ENCODE data around the gene CEP72. TPM values are rescaled to one million over a fixed set of nuclear protein-coding genes. Genes with fewer than 3 reads are reported as not detected.

Gene CEP72
- total RNA-seq, 1 donor from 2014 or later: 32.4 TPM

- DNase-seq (ENCODE audit: low spot score): no peak
- Mint-ChIP-seq H3K36me3 (ENCODE audit: low read depth) (peaks cover 12% of the 10 kb centered on the region), H3K27ac (no peak overlapping the region), H3K4me3 (no peak overlapping the region), H3K9me3 (no peaks in the 10 kb centered on the region), H3K27me3 (ENCODE audit: insufficient read depth) (no peaks in the 10 kb centered on the region), H3K4me1 (ENCODE audit: low read depth) (no peaks in the 10 kb centered on the region)
- intact Hi-C loops (cut with micrococcal nuclease): loop anchor here (10.0 kb wide), 1 partner anchor 881 kb away; no protein-coding TSS in a partner anchor
Observed at GRCh38 chr5:654071-654778, 42.1 kb downstream of the CEP72 start.

- Mint-ChIP-seq H3K36me3 (ENCODE audit: low read depth) (peaks cover 18% of the 10 kb centered on the region), H3K27me3 (ENCODE audit: insufficient read depth) (no peaks in the 10 kb centered on the region), H3K4me1 (ENCODE audit: low read depth) (no peaks in the 10 kb centered on the region), H3K4me3 (no peak overlapping the region), H3K9me3 (no peaks in the 10 kb centered on the region), H3K27ac (no peak overlapping the region)
- DNase-seq (ENCODE audit: low spot score): no peak
- intact Hi-C loops (cut with micrococcal nuclease): loop anchor here (10.0 kb wide), 1 partner anchor 879 kb away; no protein-coding TSS in a partner anchor
Observed at GRCh38 chr5:655406-655805, 43.3 kb downstream of the CEP72 start.

GRCh38 chr5:657570-657969 lies 45.4 kb downstream of the CEP72 start:
- intact Hi-C loops (cut with micrococcal nuclease): loop anchor here (10.0 kb wide), 1 partner anchor 877 kb away; no protein-coding TSS in a partner anchor
- DNase-seq (ENCODE audit: low spot score): no peak
- Mint-ChIP-seq H3K4me3 (no peak overlapping the region), H3K36me3 (ENCODE audit: low read depth) (peaks cover 21% of the 10 kb centered on the region), H3K4me1 (ENCODE audit: low read depth) (no peaks in the 10 kb centered on the region), H3K27ac (no peak overlapping the region), H3K27me3 (ENCODE audit: insufficient read depth) (no peaks in the 10 kb centered on the region), H3K9me3 (no peaks in the 10 kb centered on the region)

DNA sequence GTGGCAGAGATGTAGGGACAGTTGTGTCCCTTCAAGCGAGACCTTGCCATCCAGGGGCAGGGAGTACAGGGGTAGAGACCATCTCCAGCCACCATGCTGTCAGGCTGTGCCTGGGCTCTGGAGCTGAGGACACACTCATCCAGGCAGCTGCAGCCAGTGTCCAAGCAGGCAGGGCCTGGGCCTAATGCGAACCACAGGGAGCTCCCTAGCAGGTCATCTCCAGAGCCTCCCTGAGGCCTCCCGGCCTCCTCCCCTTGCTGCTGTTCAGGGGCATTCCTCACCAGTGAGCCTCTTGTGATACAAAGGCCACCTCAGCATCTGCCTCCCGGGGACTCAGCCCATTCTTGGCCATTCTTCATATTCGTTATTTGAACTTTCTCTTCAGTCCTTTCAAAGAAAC lies 46.0 kb downstream of the CEP72 start:
- Mint-ChIP-seq H3K9me3 (no peaks in the 10 kb centered on the region), H3K27me3 (ENCODE audit: insufficient read depth) (no peaks in the 10 kb centered on the region), H3K36me3 (ENCODE audit: low read depth) (peaks cover 21% of the 10 kb centered on the region), H3K27ac (no peak overlapping the region), H3K4me1 (ENCODE audit: low read depth) (no peaks in the 10 kb centered on the region), H3K4me3 (no peak overlapping the region)
- intact Hi-C loops (cut with micrococcal nuclease): loop anchor here (10.0 kb wide), 1 partner anchor 877 kb away; no protein-coding TSS in a partner anchor
- no peak for DNase-seq (ENCODE audit: low spot score)

DNA sequence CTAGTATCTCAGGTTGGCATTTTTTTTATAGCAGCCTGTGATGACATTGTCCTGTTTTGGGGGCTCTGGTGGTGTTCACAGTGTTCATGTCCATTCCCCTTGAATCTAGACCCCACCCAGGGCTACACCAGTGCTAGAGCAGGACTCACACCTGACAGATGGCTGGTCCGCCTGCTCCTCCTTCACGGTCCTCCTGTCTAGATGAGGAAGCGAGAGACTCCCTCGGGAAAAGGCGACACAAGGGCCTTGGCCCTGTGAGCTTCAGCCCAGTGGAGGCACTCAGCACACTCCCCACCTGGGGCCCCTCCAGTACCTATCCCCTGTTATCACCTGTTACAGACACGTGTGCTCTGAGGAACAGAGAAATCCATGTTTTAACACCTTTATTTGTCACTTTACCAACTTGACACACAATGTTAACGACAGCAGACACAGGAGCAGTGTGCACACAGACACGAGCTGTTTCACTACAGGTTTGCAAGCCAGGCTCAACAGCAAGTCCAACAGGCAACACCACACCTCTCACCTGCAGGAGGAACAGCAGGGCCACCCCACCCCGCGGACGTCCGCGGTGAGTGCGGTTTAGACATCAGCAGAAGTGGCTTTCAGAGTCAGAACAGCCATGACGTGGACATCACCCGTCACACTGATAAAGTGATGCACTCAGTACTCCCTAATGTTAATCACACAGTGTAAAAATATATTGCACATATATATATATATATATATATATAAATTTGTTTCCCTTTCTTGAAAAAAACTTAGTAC lies 47.5 kb downstream of the CEP72 start:
- Mint-ChIP-seq H3K4me3 (no peak overlapping the region), H3K9me3 (no peaks in the 10 kb centered on the region), H3K4me1 (ENCODE audit: low read depth) (no peaks in the 10 kb centered on the region), H3K27ac (no peak overlapping the region), H3K36me3 (ENCODE audit: low read depth) (peaks cover 21% of the 10 kb centered on the region), H3K27me3 (ENCODE audit: insufficient read depth) (no peaks in the 10 kb centered on the region)
- DNase-seq (ENCODE audit: low spot score): no peak
- intact Hi-C loops (cut with micrococcal nuclease): loop anchor here (10.0 kb wide), 1 partner anchor 875 kb away; no protein-coding TSS in a partner anchor

GRCh38 chr5:660491-661030 lies 48.4 kb downstream of the CEP72 start:
- intact Hi-C loops (cut with micrococcal nuclease): no loop called here
- Mint-ChIP-seq H3K4me1 (ENCODE audit: low read depth) (no peaks in the 10 kb centered on the region), H3K4me3 (no peak overlapping the region), H3K27ac (no peak overlapping the region), H3K9me3 (no peaks in the 10 kb centered on the region), H3K36me3 (ENCODE audit: low read depth) (peaks cover 21% of the 10 kb centered on the region), H3K27me3 (ENCODE audit: insufficient read depth) (no peaks in the 10 kb centered on the region)
- DNase-seq (ENCODE audit: low spot score): no peak

DNA sequence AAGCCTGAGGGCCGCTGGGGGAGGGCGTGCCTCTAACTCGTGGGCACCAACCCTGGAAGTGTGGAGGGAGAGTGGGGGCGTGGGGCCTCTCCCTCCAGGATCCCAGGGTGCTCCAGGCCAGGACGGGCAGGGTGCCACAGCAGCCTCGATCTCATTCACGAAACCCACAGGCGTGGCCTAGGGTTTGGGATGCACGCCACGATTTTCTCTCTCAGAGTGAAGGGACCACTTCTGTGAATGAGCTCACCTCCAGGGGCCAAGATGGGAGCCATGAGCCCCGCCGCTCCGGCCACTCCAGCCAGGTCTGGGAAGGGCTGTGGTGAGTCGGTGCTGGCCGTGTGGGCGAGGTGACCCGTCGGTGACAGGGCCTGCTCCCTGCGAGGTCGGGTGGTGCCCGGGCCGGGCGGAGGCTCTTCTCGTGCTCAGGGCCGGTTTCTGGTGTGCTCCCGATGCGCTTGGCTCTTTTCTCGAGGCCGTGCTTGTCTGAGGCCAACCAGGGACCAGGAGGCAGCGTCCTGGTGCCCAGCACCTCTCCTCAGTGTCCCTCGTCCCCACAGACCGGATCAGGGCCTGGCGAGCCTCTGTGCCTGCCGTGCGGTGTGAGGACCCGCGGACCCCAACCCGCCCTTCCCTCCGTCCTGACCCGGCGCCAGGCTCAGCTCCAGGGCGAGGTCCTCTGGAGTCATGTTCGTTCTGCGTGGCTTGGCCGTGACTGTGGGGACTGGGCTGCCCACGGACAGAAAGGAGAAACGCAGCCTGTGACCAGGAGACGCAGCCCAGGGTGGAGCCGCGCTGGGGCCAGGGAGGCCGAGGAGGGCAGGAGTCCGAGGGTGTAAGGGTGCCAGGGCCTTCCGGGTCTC lies 50.0 kb downstream of the CEP72 start:
- DNase-seq (ENCODE audit: low spot score): no peak

GRCh38 chr5:662751-663435 lies 50.8 kb downstream of the CEP72 start:
- Mint-ChIP-seq H3K27ac (no peak overlapping the region), H3K36me3 (ENCODE audit: low read depth) (peaks cover 22% of the 10 kb centered on the region), H3K27me3 (ENCODE audit: insufficient read depth) (no peaks in the 10 kb centered on the region), H3K9me3 (no peaks in the 10 kb centered on the region), H3K4me1 (ENCODE audit: low read depth) (no peaks in the 10 kb centered on the region), H3K4me3 (no peak overlapping the region)
- intact Hi-C loops (cut with micrococcal nuclease): no loop called here
- DNase-seq (ENCODE audit: low spot score): no peak

More for the DNA sequence above, 50.0 kb downstream of the CEP72 start:
- Mint-ChIP-seq H3K27me3 (ENCODE audit: insufficient read depth) (no peaks in the 10 kb centered on the region), H3K36me3 (ENCODE audit: low read depth) (peaks cover 22% of the 10 kb centered on the region), H3K9me3 (no peaks in the 10 kb centered on the region), H3K4me1 (ENCODE audit: low read depth) (no peaks in the 10 kb centered on the region), H3K27ac (no peak overlapping the region), H3K4me3 (no peak overlapping the region)
- intact Hi-C loops (cut with micrococcal nuclease): no loop called here

DNA sequence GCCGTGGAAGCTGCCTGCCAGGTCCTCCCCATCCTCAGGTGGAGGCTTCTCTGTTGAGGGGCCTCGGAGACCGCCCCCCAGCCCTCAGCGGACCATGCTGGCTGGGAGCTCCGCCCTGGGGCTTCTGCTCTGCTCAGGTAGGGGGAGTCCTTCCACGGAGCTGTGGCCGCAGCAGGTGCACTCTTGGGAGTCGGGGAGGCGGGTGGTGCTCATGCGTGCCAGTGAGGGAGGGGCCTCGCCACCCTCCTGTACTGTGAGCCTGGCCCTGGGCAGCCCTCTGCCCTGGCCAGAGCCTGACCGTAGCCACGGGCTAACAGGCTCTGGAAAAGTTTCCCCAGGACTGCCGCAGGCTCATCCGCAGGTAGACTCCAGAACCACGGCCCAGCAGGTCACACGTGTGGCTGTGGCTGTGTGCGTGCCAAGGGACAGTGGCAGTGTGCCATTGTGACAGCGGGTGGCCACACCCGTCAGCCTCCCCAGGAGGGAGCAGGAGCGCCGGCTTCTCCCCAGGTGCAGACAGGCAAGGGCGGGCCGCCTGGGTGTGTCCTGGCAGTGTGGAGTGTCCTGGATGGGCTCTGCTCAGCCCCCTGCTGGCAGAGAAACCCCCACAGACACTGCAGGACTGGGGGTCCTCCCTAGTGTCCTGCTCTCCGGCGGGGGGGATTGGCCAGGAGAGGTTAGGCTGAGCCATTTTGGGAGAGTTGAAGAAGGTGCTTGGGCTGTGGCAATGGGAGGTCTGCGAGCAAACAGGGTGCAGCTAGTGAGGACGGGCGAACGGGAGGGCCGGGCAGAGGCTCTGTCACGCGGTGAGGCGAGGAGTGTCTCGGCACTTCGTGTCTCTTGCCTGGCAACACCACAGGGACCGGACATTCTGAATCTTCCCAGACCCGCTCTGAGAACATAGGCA lies 51.5 kb downstream of the CEP72 start:
- no peaks in the 10 kb centered on the region for H3K27me3 Mint-ChIP-seq (ENCODE audit: insufficient read depth)
- DNase-seq (ENCODE audit: low spot score): no peak
- no peaks in the 10 kb centered on the region for H3K9me3 Mint-ChIP-seq
- no peak overlapping the region for H3K27ac Mint-ChIP-seq
- H3K36me3 Mint-ChIP-seq (ENCODE audit: low read depth): peaks cover 21% of the 10 kb centered on the region
- no peaks in the 10 kb centered on the region for H3K4me1 Mint-ChIP-seq (ENCODE audit: low read depth)
- no peak overlapping the region for H3K4me3 Mint-ChIP-seq
- intact Hi-C loops (cut with micrococcal nuclease): no loop called here

DNA sequence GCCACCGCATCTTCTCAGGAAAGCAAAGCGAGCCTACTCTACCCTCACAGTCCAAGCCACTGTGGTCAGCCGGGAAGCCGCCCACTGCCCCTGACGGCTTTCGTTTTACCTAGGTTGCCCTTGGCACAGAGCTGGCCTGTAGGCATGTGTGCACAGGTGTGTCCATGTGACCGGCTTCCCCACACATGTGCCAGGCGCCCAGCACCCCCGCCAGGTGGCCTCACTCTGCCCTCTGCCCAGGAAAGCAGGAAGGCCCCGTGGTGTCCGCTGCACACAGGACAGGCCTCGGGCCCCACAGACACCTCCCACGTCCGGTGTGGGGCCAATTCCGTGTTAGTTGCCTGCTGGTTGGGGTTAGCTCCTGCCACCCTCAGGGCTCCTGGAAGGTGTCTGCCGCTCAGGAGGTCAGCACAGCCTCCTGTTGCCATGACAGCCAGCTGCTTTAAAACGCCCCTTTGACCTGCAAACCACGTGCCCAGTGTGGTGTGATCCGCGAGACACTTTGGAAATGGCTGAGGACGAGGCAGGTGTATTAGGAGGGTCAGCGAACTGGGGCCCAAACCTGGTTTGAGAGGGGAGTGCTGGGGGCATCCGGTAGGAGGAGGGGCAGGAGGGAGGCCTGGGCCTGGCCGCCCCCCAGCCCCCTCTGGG lies 52.3 kb downstream of the CEP72 start:
- Mint-ChIP-seq H3K27ac (no peak overlapping the region), H3K36me3 (ENCODE audit: low read depth) (peaks cover 15% of the 10 kb centered on the region), H3K27me3 (ENCODE audit: insufficient read depth) (no peaks in the 10 kb centered on the region), H3K4me3 (no peak overlapping the region), H3K4me1 (ENCODE audit: low read depth) (no peaks in the 10 kb centered on the region), H3K9me3 (no peaks in the 10 kb centered on the region)
- no peak for DNase-seq (ENCODE audit: low spot score)
- intact Hi-C loops (cut with micrococcal nuclease): no loop called here

- H3K9me3 Mint-ChIP-seq: no peaks in the 10 kb centered on the region
- H3K36me3 Mint-ChIP-seq (ENCODE audit: low read depth): peaks cover 12% of the 10 kb centered on the region
- H3K4me1 Mint-ChIP-seq (ENCODE audit: low read depth): no peaks in the 10 kb centered on the region
- H3K27me3 Mint-ChIP-seq (ENCODE audit: insufficient read depth): no peaks in the 10 kb centered on the region
- H3K27ac Mint-ChIP-seq: no peak overlapping the region
- no peak for DNase-seq (ENCODE audit: low spot score)
- intact Hi-C loops (cut with micrococcal nuclease): no loop called here
- no peak overlapping the region for H3K4me3 Mint-ChIP-seq
Observed at GRCh38 chr5:664994-665360, 52.8 kb downstream of the CEP72 start.

All from activated T-helper 1 cell treated with anti-CD3 and anti-CD28 coated beads, Interleukin-12 subunit alpha, Interleukin-12 subunit beta, Interleukin-2, Interleukin-4 antibody, amounts not matched to agents 30 ng/mL and 10 ng/mL and 1 ng/mL, durations not matched to agents 14 hours and 24 hours and 36 hours (primary cell).